NB4 (cell line): ENCODE measurements around the gene PPID.

ENCODE experiments used
- CTCF ChIP-seq: IDR thresholded peaks from one replicate; pipeline ENCODE4 v1.5.1; 2012; ENCODE audit warnings: low read depth, low read length
- POLR2A ChIP-seq: IDR thresholded peaks from 2 replicates; pipeline ENCODE4 v1.6.1; 2011; ENCODE audit warnings: mild to moderate bottlenecking; ENCODE audit not compliant: insufficient read length; ENCODE audit errors: extremely low read depth

- TF ChIP-seq CTCF = peak; percentile 55
- TF ChIP-seq POLR2A = no peak
These were observed 6.7 kb upstream of the PPID start for GRCh38 chr4:158729716-158730559.
